Muscle of arm (tissue), 12 donors: ENCODE data around the gene ZNF296. TPM values are rescaled to one million over a fixed set of nuclear protein-coding genes. Genes with fewer than 3 reads are reported as not detected.
A peak's percentile ranks its signal among the peaks of the same experiment; 100 is the strongest.

Experiments
- DNase-seq: peaks from one replicate; pipeline ENCODE4 v3.0.0-alpha.2; 2013
- polyA plus RNA-seq, 12 donors: library from polyadenylated mRNA; unstranded; fragments of 120-200 nt; gene quantifications; one replicate each; pipeline ENCODE4 v1.2.1, GENCODE V29; 2013; ENCODE audit not compliant: insufficient read length in 12 of 12

The ZNF296 gene
- polyA plus RNA-seq, 12 donors = 0.25 to 2.2 (median 0.54) TPM; not detected in 2

- DNase-seq = peak; percentile 54
Measured at GRCh38 chr19:45059258-45059965, 16.9 kb downstream of the ZNF296 start.

GRCh38 chr19:45058622-45059159 lies 17.6 kb downstream of the ZNF296 start:
- no peak for DNase-seq

DNA sequence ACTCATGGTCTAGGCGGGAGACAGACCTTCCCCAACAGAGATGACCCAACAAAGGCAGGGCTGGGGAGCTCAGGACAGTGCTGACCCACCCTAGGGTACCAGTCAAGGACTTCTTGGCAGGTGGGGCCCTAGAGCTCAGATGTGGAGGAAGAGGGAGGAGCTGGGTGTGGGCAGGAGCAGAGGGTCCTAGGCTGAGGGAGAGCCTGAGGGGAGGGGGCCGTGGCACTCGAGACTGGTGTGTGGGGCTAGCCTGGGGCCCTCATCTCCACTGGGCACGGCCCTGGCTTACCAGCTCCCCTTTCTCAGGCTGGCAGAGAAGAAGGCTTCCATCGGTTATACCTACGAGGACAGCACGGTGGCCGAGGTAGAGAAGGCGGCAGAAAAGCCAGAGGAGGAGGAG lies 18.8 kb downstream of the ZNF296 start:
- DNase-seq = no peak

GRCh38 chr19:45056831-45057230 lies 19.4 kb downstream of the ZNF296 start:
- no peak for DNase-seq

- DNase-seq = no peak
Measured at GRCh38 chr19:45051929-45052579, 24.2 kb downstream of the ZNF296 start.

- no peak for DNase-seq
Measured at GRCh38 chr19:45050036-45050435, 26.2 kb downstream of the ZNF296 start.

GRCh38 chr19:45049073-45049736 lies 27.1 kb downstream of the ZNF296 start:
- no peak for DNase-seq

DNA sequence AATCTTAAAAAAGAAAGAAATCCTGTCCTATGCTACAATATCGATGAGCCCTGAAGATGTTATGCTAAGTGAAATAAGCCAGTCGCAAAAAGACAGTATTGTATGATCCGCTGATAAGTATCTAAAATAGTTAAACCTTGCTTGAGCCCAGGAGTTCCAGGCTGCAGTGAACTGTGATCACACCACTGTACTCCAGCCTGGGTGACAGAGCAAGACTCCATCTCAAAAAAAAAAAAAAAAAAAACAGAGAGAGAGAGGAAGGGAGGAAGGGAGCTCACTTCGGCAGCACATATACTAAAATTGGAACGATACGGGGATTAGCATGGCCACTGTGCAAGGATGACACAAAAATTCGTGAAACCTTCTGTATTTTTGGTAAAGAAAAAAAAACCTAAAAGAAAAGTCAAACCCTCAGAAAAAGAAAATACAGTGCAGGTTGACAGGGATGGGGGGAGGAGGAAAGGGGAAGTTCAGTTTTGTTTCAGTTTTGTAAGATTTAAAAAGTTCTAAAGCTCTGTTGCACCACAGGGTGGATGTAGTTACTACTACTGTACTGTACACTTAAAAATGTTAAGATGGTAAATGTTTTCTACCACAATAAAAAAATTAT lies 29.0 kb downstream of the ZNF296 start:
- no peak for DNase-seq

DNA sequence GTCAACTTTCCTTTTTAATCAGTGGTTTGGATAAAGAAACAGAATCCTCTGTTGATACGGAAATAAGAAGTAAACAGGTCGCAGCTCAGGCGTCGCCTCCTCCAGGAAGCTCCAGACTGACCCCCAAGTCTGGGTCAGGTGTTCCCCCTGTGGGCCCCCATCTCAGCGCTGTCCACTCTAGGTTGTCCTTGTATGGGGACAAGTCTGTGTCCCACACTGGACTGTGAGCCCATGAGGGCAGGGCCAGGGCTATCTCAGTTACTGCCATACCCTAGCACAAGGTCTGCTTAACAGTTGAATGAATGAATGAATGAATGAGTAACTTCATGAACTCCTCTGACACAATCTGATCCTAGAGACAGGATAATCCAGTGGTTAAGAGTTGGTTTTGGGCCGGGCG lies 29.9 kb downstream of the ZNF296 start:
- DNase-seq = no peak

DNA sequence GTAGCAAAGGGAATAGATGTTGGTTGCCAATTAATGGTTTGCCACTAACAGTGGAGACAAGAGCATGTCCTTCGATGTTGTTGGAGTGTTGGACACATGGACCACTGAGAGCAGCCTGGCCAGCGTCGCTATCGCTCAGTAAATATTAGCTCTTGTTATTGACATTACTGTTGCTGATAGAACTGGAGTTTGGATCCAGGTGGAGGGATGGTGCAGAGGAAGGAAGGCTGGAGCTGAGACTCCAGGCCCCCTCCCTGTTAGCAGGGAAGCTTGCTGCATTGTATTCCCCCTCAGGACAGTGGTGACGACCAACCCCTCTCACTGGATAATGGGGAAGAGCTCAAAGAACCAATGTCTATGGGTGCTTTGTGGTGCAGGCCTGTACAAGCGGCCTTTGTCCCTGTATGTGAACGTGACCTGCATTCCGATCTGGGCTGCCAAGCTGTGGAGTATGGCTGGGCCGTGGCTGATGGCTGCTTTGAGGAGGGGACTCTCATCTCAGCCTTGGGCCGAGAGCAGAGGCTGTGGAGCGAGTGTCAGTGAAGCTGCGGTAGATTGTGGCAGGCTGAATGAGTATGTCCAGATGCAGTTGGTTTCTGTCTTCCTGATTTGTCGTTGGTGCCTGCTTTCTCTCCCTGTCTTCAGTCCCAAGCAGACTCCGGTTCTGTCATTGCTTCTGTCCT lies 30.5 kb downstream of the ZNF296 start:
- no peak for DNase-seq

DNA sequence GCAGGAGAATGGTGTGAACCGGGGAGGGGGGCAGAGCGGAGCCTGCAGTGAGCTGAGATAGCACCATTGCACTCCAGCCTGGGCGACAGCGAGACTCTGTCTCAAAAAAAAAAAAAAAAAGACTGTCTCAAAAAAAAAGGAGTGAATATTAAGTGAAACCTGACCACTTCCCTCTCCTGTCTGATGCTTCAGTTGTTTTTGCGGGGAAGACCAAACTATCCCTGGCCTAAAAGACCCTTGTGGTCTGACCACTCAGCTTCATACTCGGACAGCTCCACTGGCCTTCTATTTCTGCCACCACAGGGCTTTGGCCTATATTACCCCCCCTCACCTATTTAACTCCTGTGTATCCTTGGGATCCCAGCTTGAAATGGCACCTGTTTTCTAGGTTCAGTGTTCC lies 35.2 kb downstream of the ZNF296 start:
- no peak for DNase-seq

- DNase-seq = no peak
Measured at GRCh38 chr19:45040059-45040771, 36.1 kb downstream of the ZNF296 start.

DNA sequence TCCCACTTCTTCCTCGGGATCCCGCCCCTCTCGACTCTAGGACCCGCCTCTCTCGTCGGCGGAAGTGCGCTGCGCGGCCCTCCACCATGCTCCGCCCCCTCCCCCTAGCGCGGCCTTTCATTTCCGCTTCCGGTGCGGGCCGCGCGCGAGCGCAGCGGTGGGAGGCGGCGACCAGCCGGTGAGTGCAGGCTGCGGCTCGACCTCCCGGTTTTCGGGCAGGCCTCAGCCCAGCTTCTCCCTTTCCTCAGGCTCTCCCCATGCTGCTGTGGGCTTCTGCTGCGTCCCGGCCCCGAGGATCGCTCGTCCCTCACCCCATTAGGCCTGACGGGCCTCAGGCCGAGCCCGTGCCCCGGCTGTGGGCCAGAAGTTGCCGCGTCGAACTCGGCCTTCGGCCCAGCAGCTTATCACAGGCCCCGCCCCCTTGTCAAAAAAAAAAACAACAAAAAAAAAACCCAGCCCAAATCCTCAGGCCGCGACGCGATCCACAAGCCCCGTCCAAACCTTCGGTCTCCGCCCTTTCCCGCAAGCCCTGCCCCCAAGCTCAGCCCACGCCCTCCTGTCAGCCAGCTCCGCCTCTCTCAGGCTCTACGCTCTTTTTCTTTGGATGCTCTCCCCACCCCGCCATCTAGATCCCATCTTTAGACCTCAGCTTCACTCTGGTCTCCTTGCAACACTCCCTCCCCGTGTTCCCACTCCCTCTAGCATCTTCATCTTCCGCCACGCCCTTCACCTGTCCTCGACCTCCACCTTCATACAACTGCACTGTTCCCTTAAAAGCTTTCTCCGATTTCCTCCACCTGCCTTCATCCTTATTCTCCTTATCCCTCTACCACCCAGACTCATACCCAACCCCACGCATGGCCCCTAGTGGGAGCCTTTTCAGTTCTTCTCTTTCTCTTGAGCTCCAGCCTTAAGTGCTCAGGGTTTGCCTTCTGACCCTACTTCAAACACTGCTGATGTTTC lies 37.1 kb downstream of the ZNF296 start, which contains the start of gene CLASRP:
CLASRP (plus strand) TSS at position 115 of the 963 bp plus-strand sequence. CDS start 1,168 bp downstream, outside the sequence.
- DNase-seq = peak; percentile 93

GRCh38 chr19:45037393-45038169 lies 38.7 kb downstream of the ZNF296 start:
- no peak for DNase-seq

GRCh38 chr19:45035755-45036154 lies 40.5 kb downstream of the ZNF296 start:
- DNase-seq = no peak

DNA sequence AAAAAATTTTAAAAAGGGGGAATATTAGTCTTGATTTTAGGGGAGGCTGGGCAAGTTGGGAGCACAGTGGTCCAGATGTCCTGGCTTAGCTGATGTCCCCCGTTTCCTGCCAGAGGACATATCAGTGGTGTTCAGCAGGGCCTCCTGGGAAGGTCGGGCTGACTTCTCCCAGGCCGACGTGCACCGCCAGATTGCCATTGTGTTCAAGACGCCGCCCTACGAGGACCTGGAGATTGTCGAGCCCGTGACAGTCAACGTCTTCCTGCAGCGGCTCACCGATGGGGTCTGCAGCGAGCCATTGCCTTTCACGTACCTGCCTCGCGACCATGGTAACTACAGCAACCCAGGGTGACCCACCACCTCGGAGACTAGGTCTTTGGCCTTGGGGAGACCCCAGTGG lies 43.9 kb downstream of the ZNF296 start:
- DNase-seq = no peak

- DNase-seq = no peak
Measured at GRCh38 chr19:45030825-45031224, 45.5 kb downstream of the ZNF296 start.

GRCh38 chr19:45027371-45027770 lies 48.9 kb downstream of the ZNF296 start:
- DNase-seq = no peak

- no peak for DNase-seq
Measured at GRCh38 chr19:45025264-45025663, 51.0 kb downstream of the ZNF296 start.
